ENCODE results near the gene LRCH1. TPM values are rescaled to one million over a fixed set of nuclear protein-coding genes. Genes with fewer than 3 reads are reported as not detected.

The LRCH1 gene
- total and polyA plus RNA-seq, 8 donors = 16.1 to 30.5 (median 26.8) TPM

DNA sequence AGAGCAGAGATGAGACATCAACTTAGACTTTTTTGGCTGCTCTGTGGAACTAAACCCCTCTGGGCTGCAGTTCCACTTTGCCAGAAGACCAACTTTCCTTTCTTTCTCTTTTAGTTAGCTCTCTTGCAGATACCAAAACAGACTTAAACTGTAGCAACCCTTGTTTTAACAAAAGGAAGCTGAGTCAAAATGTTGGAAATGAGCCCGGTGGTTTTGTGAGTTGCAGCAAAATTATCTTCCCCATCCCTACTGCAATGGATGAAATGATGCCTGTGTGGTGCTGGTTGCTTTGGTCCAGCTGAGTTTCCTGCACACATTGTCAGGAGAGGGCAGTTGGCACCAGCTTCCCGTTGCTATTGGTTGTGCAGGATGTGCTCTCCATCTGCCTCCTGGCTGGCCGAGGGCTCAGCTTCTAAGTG is 115.3 kb downstream of the LRCH1 start:
- Histone ChIP-seq H3K36me3 (peaks cover 0 to 3% of the 10 kb centered on the region in 2 donors), H3K27me3 (no peaks in the 10 kb centered on the region), H3K4me3 (no peak overlapping the region), H3K27ac (peak overlapping the region; percentile 62 to 70), H3K9me3 (no peaks in the 10 kb centered on the region), H3K4me1 (peaks cover 0 to 38% of the 10 kb centered on the region in 2 donors)
- intact Hi-C loops (cut with DNase I) = no loop called here
- ATAC-seq (peak; percentile 72), DNase-seq (peak in 2 of 4 donors; percentile 37 to 39)
- TF ChIP-seq, protein P1, sequence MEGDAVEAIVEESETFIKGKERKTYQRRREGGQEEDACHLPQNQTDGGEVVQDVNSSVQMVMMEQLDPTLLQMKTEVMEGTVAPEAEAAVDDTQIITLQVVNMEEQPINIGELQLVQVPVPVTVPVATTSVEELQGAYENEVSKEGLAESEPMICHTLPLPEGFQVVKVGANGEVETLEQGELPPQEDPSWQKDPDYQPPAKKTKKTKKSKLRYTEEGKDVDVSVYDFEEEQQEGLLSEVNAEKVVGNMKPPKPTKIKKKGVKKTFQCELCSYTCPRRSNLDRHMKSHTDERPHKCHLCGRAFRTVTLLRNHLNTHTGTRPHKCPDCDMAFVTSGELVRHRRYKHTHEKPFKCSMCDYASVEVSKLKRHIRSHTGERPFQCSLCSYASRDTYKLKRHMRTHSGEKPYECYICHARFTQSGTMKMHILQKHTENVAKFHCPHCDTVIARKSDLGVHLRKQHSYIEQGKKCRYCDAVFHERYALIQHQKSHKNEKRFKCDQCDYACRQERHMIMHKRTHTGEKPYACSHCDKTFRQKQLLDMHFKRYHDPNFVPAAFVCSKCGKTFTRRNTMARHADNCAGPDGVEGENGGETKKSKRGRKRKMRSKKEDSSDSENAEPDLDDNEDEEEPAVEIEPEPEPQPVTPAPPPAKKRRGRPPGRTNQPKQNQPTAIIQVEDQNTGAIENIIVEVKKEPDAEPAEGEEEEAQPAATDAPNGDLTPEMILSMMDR (IDR thresholded peaks at IDR 0.05) = no peak

DNA sequence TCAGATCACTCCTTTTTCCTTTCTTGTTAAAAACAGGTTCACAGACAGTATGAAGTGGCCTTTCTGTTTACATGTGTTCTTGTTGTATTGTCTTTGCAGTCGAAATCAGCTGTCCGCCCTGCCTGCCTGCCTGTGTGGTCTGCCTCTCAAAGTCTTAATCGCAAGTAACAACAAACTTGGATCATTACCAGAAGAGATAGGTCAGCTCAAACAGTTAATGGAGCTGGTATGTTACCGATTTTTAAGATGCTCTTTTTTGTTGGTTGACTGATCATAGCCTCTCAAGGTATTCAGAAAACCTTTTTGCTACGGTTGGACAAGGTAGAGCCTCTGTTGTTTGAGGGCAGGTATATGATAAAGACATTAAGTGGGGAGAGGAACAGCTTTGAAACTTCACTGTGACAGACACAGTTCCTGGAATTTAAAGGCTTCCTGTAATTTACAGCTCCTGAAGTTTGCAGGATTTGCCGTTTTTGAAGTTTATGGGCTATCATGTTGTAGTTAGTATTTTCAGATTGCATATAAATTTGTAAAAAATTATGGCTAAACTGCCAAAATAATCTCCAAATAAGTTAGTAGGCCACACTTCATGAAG is 116.1 kb downstream of the LRCH1 start:
- TF ChIP-seq, protein P1 (IDR thresholded peaks at IDR 0.05) = no peak
- H3K27ac ChIP-seq = peak overlapping the region in 1 of 2 donors; percentile 62
- H3K4me3 ChIP-seq = no peak overlapping the region

DNA sequence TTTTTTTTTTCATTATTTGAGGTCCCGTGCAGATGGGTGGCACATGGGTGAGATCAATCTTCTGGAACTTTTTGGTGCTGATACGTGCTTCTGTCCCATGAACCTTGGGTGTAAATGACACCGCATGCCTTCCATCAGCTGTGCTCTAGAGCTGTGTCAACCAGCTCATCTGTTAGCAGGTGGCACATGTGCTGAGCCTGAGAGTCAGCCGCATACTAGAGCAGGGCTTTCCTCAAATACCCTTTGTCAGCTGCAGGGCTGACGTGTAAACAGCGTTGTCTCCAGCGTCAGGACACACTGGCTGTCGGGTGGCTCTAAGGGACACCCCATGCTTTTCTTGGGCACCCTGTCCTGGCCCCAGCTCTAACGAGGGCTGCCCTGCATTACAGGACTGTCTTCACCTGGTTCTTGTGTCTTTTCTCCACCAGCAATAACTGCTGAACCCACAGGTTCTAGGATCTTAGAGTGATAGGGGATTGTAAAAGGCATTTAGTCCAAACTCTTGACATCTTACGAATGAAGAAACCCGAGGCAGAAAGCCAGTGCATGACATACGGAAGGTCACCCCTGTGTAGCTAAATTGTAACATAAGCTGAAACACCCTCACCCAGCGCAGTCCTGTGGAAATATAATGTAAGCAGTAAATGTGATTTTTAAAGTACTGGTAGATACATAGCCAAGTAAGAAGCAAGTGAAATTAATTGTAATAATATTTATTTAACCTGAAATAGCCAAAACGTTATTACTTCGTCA is 119.5 kb downstream of the LRCH1 start:
- H3K27ac ChIP-seq = no peak overlapping the region
- H3K27me3 ChIP-seq = no peaks in the 10 kb centered on the region
- H3K4me3 ChIP-seq = no peak overlapping the region
- ATAC-seq (no peak), DNase-seq (no peak)
- peaks cover 0 to 3% of the 10 kb centered on the region in 2 donors for H3K36me3 ChIP-seq
- H3K4me1 ChIP-seq = peaks cover 0 to 30% of the 10 kb centered on the region in 2 donors
- TF ChIP-seq, protein P1 (IDR thresholded peaks at IDR 0.05) = no peak
- no peaks in the 10 kb centered on the region for H3K9me3 ChIP-seq
- intact Hi-C loops (cut with DNase I) = no loop called here

More for the DNA sequence above, 116.1 kb downstream of the LRCH1 start:
- H3K36me3 ChIP-seq = peaks cover 0 to 3% of the 10 kb centered on the region in 2 donors
- H3K4me1 ChIP-seq = peaks cover 0 to 38% of the 10 kb centered on the region in 2 donors
- H3K27me3 ChIP-seq = no peaks in the 10 kb centered on the region
- H3K9me3 ChIP-seq = no peaks in the 10 kb centered on the region
- intact Hi-C loops (cut with DNase I) = no loop called here
- ATAC-seq = no peak
- no peak for DNase-seq

DNA sequence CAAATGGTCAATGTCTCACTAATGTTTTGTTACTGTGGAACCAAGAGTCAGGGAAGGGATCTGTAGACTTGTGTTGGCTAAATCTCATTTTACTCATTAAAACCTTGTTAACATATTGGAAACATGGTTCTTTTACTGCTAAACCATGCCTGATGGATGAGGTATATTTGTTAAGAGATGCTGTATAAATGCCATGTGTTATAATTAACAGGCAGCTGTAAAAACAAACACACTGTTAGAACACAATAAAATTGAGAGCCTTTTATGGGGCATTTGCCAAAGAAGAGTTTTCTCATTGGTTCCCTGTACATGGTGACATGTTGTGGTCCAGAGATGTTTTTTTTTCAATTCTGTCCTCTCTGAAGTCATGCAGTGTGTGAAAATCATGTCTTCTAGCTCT is 122.0 kb downstream of the LRCH1 start:
- intact Hi-C loops (cut with DNase I) = no loop called here
- peaks cover 2 to 24% of the 10 kb centered on the region in 2 donors for H3K4me1 ChIP-seq
- DNase-seq (no peak), ATAC-seq (no peak)
- TF ChIP-seq, protein P1 (IDR thresholded peaks at IDR 0.05) = no peak
- no peaks in the 10 kb centered on the region for H3K27me3 ChIP-seq
- no peaks in the 10 kb centered on the region for H3K9me3 ChIP-seq
- H3K27ac ChIP-seq = no peak overlapping the region
- H3K4me3 ChIP-seq = no peak overlapping the region
- peaks cover 0 to 3% of the 10 kb centered on the region in 2 donors for H3K36me3 ChIP-seq

DNA sequence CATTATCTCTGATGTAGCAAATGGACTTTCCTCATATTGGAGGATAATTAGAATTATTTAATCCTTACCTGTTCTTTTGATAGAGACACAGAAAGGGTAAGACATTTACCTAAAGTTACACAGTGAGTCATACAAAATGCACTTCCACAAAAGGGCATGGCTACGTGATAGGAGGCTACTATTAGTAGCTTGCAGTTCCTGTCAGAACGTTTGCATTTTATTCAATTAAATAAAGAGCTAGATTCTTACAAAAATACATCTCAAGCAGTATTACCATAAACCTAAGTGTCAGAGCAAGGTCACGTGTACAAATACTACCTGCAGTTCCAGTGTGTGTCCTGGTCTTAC is 123.4 kb downstream of the LRCH1 start:
- no peaks in the 10 kb centered on the region for H3K9me3 ChIP-seq
- peaks cover 4 to 28% of the 10 kb centered on the region in 2 donors for H3K4me1 ChIP-seq
- ATAC-seq = no peak
- TF ChIP-seq, protein P1 (IDR thresholded peaks at IDR 0.05) = no peak
- H3K36me3 ChIP-seq = peaks cover 0 to 3% of the 10 kb centered on the region in 2 donors
- no peak overlapping the region for H3K4me3 ChIP-seq
- no peak for DNase-seq
- no peak overlapping the region for H3K27ac ChIP-seq
- no peaks in the 10 kb centered on the region for H3K27me3 ChIP-seq
- intact Hi-C loops (cut with DNase I) = no loop called here

Data from left lung (tissue), 10 donors.